Activated T-helper 1 cell treated with anti-CD3 and anti-CD28 coated beads, Interleukin-12 subunit alpha, Interleukin-12 subunit beta, Interleukin-2, Interleukin-4 antibody, amounts not matched to agents 30 ng/mL and 10 ng/mL and 1 ng/mL, durations not matched to agents 14 hours and 24 hours and 36 hours (primary cell): ENCODE data around the gene CAGE1. TPM values are rescaled to one million over a fixed set of nuclear protein-coding genes. Genes with fewer than 3 reads are reported as not detected.

Experiments
- DNase-seq: peaks from one replicate; pipeline ENCODE4 v3.0.0; 2021; ENCODE audit warnings: low spot score
- H3K27ac Mint-ChIP-seq: one replicate; pipeline ENCODE4 v1.8.0; 2021; ENCODE audit warnings: mild to moderate bottlenecking, mixed read lengths
- H3K27me3 Mint-ChIP-seq: one replicate; pipeline ENCODE4 v1.8.0; 2022; ENCODE audit warnings: mild to moderate bottlenecking, moderate library complexity, mixed read lengths; ENCODE audit not compliant: insufficient read depth
- H3K36me3 Mint-ChIP-seq: one replicate; pipeline ENCODE4 v1.8.0; 2021; ENCODE audit warnings: low read depth, mixed read lengths
- H3K4me1 Mint-ChIP-seq: one replicate; pipeline ENCODE4 v1.8.0; 2021; ENCODE audit warnings: low read depth, mixed read lengths
- H3K4me3 Mint-ChIP-seq: one replicate; pipeline ENCODE4 v1.8.0; 2021; ENCODE audit warnings: mild to moderate bottlenecking, moderate library complexity, mixed read lengths
- H3K9me3 Mint-ChIP-seq: one replicate; pipeline ENCODE4 v1.8.0; 2021; ENCODE audit warnings: mixed read lengths
- intact Hi-C: fragments of 100-400 bp; cut with micrococcal nuclease; formaldehyde crosslinking; loops from one replicate; pipeline ENCODE4 v1.15.1; 2024
- total RNA-seq: library from RNA; stranded (reverse); gene quantifications from 2 replicates; pipeline ENCODE4 v1.2.3, GENCODE V29; 2022

The CAGE1 gene
- total RNA-seq, 1 donor from 2014 or later, result 0.13 TPM

DNA sequence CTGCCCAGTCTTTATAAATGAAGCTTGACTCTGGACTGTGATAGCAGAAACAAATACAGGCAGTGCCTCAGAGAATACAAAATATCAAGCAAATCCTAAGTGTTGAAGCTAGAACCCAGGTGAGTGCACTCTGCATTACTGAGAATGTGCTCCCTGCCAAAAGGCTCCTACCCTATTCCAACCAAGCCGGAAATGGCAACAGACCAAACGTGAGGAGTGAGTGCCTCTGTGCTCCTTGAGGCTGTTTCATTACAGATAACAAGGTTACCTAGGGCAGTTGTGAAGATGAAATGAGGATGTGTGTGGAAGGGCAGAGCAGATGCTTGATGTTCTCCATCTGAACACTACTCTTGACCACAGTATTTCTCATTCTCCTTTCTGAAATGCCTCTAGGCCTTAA lies 105.9 kb downstream of the CAGE1 start:
- Mint-ChIP-seq H3K4me3 (no peak overlapping the region), H3K27me3 (no peaks in the 10 kb centered on the region), H3K4me1 (peaks cover 18% of the 10 kb centered on the region), H3K27ac (no peak overlapping the region), H3K36me3 (peaks cover 29% of the 10 kb centered on the region), H3K9me3 (no peaks in the 10 kb centered on the region)
- intact Hi-C loops, result loop anchor here (2.0 kb wide), 1 partner anchor 29 kb away; the partner anchor contains the start of gene SSR1
- no peak for DNase-seq

DNA sequence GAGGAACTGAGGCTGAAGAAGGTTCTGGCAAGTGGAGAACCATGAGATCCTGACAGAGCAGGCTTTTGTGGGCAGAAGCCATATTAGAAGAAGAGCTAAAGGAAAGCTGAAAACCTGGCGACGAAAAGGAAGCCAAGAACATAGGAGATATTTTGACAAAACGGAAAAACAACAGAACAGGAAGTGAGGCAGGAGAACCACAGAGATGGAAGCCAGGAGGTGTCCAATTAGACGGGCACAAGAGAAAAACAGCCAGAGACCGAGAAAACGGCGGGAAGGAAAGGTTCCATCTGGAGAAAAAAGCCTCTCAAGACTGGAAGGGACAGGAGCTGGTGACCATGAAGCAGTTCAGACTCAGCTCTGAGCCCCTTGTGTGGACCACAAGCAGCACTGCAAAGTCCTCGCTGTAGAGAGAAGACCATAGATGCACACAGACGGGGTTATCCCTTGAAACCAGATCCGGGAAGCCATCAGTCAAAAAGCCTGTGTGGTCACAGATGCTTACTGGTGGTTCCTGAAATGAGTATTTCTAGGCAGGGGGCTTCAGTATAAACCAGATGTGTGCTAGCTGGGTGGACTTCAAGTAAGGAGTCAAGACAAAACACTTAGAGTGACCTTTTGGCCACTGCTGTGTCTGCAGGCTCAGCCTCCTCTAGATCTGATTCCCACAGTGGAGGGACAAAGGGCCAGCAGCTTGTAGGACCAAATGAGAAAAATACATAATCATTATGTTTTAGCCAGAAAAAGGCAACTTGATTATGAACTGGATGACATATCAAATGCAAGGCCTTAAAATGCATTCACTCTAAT lies 107.2 kb downstream of the CAGE1 start:
- no peak for DNase-seq
- Mint-ChIP-seq H3K27me3 (no peaks in the 10 kb centered on the region), H3K27ac (peak overlapping the region; percentile 82), H3K4me3 (peak overlapping the region; percentile 38), H3K4me1 (peaks cover 18% of the 10 kb centered on the region), H3K36me3 (peaks cover 25% of the 10 kb centered on the region), H3K9me3 (no peaks in the 10 kb centered on the region)
- intact Hi-C loops, result loop anchor here (2.0 kb wide), 1 partner anchor 30 kb away; the partner anchor contains the start of gene SSR1

Other genes starting within 250 kb of the CAGE1 start
- 160 and 168 TPM in 2 replicates for gene SSR1, start 76.5 kb downstream of the CAGE1 start, total RNA-seq
- gene RIOK1, start 66 bp upstream of the CAGE1 start, total RNA-seq, result 61.4 and 67.2 TPM in 2 replicates
- gene DSP, start 151.9 kb upstream of the CAGE1 start, total RNA-seq, result not detected in 2 replicates
- gene SNRNP48, start 200.5 kb upstream of the CAGE1 start, total RNA-seq, result 17.7 and 18.0 TPM in 2 replicates